Activated CD4-positive, alpha-beta T cell treated with anti-CD3 and anti-CD28 coated beads, Interleukin-2, amount 50 U/mL, for 24 hours (primary cell): ENCODE measurements around the gene CELF4.

ENCODE experiments used
- DNase-seq, 2 donors: peaks; one replicate each; pipeline ENCODE4 v3.0.0-alpha.2; 2020; ENCODE audit warnings: low read depth in 1 of 2, low spot score in 1 of 2

CELF4 gene

DNA sequence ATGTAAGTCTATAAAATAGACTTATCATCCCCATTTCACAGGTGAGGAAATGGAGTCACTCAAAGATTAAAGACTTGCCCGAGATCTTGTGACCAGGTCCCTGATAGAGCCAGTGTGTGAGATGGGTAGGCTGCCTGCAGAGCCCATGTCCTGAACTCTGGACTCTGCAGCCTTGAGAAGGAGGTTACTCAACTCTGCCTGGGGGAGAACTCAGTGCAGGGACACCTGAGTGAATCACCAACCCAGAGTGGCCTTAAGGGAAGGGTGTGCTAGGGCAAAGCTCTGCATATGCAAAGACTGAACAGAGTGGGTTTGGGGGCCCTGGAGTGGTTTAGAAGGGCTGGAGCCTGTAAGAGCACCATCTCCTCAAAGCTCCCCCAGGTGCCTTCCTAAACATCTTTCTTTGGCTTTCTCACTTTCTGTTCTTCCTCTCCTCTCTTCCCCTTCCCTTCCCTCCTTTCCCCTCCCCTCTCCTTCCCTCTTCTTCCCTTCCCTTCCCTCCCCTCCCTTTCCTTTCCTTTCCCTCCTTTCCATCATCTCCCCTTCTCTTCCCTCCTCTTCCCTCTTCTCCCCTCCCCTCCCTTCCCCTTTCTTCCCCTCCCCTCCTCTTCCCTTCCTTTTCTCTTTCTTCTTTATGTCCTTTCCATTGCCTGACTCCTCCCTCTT is 67.6 kb downstream of the CELF4 start:
- DNase-seq: no peak

DNA sequence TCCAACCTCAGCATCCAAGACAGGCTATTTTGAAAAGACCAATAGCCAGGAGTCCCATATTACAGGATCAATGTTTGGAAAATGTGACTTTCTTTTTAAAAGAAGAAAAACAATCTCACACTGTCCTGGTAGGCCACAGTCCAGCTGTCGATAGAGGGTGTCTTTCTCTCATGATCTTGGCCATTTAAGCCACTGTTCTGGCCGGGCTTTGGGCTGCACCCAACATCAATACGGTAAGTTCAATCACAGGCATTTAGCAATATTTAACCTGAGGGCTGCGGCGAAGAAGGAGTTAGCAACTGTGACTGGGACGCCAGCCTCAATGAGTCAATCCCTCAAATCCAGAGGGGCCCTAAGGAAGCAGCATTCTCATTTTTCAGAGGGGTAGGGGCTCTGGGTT is 69.0 kb downstream of the CELF4 start:
- DNase-seq: no peak

DNA sequence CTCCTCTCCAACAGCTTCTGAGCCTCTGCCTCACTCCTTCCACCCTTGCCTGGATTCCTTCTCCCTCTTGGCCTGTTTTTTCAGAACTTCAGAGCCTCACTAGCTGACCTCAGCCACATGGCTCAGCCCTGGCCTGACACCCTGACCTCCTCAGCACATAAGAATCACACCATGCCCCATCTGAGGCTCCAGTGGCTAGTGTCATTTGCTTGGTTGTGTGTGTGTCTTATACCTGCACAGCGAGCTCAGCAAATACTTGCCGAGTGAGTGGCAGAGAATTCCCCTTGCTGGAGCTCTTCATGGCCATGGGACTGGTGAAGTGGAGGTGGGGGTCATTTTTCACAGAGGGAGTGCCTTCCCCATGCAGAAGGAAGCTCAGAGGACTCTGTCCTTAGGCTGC is 70.2 kb downstream of the CELF4 start:
- DNase-seq: no peak

DNA sequence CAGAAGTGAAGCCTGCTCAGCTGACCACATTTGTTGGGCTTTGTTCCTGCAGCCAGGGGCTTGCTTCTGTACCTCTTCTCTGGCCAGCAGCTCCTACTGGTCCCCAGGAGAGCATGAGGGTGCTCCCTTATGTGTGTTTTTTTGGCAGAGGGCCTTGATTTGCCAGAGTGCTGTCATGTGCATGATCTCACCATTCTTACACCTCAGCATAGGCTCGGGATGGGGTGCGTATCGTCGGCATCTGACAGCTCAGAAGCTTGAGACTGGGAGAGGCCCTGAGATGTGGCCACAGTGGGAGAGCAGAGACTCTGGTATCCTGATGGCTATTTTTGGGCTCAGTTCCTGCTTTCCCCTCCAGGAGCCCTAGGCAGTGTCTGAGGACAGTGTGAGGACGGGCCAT is 71.2 kb downstream of the CELF4 start:
- no peak for DNase-seq

DNA sequence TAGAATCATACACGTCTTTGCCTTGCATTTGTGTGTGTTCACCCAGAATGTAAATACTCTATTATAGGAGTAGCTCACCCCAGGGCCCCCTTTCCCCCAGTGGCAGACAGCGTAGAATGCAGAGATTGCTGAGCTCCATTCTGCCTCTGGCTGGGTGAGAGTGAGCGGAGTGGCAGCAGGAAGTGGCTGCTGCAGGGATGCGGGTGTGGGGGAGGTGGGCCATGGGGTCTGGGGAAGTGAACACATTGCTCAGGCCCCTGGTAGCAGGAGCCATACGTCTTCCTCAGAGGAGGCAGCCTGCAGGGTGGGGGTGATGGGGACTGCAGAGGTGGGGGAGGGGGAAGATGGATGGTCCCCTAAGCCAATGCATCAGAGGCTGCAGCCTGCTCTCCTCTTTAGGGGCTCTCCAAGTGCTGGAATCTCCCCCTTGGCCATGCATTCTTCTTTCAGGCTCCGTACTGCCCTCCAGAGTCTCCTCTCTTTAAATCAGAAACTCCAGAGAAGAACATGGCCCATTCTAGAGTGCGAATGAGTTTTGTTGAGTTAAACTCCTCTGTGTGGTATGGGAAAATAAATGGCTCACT is 72.2 kb downstream of the CELF4 start:
- no peak for DNase-seq

DNA sequence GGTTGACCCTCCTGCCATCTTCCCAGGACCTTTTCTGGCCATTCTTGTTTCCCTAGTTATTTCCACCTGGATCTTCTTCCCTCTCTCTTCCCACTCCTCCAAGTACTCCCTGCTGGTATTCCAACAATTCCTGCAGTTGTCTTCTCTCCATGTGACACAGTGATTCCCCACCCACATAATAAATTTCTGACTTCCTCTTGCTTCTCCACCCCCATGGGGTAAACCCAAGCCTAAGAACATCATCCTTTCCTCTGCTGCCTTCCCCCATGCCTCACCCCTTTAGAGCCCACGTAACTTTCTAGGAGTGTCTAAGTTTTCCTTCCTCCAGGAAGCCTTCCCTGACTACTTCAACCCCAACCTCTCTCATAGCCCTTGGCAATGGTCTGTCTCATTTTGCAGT is 72.6 kb downstream of the CELF4 start:
- no peak for DNase-seq

DNA sequence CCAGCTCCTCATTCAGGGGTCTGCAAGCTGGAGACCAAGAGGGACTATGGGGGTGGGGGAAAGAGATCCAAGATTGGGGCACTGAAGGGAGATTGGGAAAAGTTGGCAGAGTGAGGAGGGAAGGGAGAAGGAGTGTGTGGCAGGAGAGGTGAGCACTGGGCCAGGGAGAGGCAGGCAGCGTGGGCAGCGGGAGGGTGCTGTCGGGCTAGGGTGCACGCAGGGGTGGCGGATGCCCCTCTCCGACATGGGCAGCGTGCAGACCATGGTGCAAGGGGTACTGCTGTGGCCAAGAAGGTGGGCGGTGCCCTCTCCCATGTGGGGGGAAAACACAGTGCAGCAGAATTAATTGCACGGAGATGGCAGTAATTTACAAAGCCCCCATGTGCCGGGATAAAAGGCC is 74.1 kb downstream of the CELF4 start:
- no peak for DNase-seq

DNA sequence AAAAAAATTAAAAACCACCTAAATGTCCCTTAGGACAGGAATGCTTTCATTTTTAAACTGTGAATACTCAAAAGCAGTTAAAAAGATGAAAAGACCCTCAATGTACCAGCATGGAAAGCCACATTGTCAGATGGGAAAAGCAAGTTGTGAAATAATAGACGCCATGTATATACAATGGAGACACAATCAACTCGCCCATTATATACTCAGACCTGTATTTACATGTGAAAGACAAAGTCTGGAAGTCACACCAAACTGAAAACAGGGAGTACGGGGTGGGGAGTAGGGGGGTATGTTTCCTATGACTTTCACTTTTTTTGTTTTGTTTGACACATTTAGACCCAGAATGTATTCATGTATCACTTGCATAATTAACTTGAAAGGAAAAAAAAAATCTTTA is 75.6 kb downstream of the CELF4 start:
- DNase-seq: no peak

DNA sequence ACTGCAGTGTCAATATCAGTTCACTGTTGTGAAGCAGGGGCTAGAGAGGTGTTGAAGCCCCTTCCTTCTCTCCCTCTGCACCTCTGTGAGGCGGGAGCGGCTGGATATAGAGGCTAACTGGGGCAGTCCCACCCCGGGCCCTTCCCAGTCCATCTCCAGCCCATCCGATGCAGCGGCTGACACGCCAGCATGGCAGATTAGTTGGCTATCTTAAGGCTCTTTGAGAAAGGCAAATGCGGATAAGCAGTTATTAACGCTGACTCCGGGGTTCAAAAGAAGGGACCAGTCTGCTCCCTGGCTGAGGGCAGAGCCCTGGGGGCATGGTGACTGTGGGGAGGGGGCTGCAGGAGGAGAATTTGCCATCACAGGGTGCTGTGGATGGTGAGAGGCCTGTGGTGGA is 76.6 kb downstream of the CELF4 start:
- DNase-seq: no peak

DNA sequence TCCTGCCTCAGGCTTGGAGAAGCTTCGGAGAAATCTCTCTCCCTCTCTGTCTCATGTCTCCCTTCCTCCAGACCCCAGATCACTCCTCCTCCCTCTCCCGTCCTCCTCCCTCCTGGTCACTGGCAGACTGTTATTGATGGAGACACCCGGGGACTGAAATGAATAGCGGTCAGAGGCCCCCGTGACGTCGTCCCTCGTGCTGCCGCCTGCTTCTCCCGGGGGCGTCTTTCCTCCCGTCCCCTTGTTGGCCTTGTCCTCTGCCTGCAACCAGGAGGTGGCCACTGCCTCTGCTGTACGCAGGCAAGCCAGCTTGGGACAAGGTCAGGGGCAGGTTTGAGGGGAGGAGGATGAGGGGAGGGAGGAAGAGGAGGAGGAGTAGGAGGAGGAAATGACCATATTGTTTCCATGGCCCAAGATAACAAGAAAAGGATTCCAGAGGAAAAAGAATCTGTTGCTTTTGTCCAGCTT is 78.2 kb downstream of the CELF4 start:
- DNase-seq: no peak

DNA sequence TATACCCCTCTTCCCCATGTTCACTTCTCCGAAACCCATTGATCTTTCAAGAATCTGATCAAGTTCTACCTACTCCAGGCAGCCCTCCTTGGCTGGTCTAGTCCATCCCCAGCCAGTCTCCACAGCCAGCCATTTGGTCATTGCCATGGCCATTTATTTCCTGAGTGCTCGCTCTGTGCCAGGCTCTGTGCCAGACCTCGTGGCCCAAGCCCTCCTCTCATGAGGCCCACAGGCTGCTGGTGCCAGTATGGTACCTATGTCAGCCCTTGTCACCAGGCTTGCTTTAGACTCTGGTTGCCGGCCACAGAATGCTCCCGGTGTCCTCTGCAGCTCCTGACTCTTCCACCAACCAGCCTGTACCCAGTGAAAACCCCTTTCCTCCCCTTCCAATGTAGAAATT is 78.8 kb downstream of the CELF4 start:
- DNase-seq: no peak

DNA sequence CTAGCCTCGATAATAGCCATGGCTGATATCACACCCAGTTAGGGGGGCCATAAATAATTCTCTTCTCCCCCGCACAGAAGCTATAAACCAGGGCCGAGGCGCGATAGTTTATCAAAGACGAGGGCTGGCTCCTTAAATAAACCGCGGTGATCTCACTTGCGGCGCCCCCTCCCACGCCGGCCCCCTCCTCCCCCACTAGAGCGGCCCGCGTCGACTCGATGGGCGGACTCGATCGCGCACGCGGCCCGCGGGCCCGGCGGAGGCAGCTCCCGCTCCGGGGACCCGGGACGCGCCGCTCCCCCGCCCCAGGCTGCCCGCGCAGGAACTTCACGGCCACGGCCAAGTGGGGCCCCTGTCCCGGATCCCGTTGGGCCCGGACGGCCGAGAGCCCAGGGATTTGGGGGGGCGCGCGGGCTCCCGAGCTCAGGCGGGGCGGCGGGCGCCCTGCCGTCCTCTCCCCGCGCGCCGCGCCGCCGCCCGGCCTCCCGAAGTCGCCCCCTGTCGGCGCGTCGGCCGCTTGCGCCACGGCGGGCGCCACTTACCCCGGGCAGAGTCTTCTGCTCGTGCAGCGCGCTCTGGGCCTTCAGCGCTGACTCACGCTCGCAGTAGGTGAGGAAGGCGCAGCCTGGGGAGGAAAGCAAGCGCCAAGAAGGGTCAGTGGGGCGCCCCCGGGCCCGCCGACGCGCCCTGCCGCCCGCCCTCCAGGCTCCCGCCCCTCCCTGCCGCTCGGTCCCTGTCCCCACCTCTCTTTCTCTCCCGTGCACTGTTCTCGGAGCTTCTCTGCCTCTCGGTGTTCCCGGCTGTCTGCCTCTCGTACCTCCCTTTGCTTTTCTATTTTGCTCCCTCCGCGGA is 80.4 kb downstream of the CELF4 start:
- no peak for DNase-seq

DNA sequence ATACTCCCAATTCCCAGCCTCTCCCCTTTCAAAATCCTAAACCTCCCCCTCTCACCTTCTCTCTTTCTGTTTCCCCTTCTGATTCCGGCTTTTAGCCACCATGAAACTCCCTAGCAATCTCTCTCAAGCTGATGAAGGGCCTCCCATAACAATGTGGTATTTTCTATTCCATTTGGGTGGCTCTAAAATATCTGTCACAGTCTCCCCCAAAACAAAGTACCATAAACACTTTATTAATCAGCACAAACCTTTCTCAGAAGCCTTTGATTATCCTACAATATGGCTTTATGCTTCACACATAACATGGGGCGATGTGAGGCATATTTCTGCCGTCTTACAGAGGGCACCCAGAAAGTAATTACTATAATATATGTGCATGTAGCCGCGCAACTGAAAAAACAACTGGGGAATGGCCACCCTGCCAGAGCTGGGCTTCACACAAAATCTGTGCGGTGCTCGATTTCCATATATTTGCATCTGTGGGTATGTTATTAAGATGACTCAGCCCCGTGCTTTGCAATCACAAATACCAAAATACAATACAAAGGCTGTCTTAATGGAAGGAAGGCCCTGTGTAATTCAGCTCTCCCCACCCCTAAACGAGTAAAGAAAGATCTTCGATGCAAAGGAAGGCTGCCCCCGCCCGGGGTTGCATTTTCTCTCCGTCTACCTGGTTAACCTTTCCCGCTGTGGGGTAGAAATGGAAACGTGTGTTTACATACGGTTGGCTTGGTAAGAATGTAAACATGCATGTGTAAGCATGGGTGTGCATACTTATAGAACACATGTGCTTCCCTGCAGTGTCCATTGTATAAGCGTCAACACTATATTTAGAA is 81.4 kb downstream of the CELF4 start:
- no peak for DNase-seq

DNA sequence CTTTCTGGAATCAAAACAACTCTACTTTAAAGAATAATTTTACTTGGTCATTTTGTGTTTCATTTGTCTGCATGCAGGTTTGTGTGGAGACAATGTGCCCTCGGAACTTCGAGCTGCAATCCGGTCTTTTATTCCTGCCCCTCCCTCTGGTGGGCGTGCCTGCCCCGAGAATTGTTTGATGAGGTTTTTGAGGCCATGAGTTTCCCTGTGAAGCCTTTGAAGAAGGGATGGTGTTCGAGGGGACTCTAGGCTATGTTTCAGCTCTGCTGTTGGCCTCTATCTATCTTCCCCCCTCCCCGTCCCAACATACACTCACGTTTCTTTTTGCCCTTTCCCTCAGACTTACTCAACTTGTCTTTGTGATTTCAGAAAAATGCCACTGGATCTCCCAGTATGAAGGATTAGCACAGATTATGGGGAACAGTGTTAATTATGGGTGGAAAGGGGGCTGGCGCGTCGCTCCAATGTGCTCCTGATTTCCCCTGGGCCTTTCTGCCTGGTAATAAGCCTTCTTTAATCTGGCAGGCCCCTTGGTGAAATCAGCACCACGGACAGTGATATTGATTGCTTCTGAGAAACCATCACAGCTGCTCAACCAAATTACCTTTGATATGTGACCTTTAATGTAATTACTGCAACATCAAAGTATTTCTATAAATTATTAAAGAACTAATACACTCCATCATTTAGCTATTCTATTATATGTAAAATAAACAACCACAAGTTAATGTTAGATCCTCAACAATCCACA is 82.2 kb downstream of the CELF4 start:
- no peak for DNase-seq

DNA sequence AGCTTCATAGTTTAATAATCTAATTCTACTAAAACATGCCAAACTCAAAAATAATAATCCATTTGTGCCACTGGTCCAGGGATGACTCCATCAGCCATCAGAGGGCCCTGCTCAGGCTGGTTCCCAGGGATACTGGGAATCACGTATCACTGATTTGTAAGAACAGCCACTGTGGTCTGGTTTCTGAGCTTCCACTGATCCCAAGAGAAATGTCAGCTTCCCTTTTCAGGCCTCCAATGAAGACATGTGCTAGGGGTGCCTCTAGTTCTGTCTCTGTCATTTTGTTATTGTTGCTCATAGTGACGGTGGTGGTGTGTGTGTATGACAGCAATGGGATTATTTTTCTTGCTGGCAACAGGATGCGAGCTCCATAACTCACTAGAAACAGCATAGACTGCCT is 83.2 kb downstream of the CELF4 start:
- no peak for DNase-seq

DNA sequence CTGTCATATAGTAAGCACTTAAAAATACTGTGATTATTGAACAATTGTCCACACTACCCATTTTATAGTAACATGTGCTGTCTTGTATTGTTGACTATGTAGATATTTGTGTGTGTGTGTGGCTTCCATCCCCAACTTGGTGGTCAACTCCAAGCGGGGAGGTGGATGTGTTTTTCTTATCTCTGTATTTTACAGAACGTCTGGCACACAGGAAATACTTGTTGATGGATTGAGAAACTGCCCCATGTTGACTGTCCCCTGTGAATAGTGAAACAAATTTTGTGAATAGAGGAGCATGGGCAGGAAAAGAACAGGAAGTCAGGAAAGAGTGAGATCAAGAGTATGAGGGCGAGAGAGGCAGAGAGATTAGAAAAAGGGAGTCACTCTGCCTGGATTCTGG is 83.6 kb downstream of the CELF4 start:
- DNase-seq: no peak

DNA sequence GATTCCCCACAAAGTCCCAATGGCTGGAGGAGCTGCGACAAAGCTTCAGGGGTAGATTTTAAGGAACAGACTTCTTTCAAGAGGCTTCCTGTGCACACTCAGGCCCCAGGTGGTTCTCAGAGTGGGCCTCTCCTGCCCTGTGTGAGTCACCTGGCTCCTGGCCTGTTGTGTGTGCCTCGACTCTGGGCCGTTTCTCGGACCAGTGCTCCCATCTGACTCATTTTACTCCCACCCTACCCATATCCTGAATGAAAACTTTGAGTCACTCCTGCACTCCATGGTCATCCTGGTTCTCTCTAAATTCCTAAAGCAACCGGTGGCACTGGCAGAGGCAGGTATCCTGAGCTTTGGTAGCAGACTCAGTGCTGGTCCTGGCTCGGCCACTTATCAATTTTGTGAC is 84.1 kb downstream of the CELF4 start:
- no peak for DNase-seq

DNA sequence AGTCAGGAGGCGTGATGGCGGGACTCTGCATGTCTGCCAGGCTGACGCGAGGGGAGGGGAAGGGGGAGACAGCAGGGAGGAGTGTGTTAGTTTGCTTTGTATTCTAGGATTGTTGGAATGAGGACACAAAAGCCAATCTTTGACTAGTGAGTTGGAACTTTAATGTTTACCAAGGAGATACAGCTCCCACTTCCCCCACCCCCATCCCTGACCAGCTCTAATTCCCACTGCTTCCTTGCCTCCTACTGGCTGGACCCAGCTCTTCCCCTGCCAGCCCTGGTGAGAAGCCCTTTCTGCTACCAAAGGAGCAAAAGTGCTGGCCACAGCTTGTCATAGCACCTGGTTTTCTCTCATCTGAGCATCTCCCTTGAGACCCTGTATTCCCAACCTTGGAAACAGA is 84.5 kb downstream of the CELF4 start:
- DNase-seq: no peak

DNA sequence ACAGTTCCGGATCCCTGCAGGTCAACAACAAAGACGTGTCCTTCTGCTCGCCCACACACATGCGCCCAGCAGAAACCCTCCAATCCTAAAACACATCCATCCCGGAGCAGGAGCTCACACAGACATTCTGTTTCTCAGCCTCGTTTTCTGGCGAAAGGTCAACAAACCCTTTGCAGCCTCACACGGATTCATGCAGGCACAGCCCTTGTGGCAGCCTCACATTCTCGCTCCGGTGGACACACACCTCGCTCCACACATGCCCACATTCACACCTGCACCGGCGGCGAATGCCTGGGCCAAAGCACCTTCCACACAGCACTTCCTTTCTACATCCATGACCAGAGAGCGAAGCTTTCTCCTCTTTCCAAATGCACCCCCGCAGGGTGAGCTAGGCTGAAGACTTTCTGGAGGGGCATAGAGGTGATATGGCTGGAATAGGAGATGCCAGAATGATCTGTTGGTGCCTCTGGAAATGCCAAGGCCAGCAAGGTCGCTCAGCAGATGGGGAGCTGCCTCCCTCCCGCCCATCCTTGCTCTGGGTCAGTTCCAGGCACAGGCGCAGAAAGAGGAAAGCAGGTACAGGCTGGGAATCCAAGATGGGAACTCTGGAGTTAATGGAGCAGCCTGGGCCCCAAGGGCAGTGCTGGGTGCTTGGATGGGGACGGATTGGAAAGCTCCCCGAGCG is 88.8 kb downstream of the CELF4 start:
- no peak for DNase-seq

DNA sequence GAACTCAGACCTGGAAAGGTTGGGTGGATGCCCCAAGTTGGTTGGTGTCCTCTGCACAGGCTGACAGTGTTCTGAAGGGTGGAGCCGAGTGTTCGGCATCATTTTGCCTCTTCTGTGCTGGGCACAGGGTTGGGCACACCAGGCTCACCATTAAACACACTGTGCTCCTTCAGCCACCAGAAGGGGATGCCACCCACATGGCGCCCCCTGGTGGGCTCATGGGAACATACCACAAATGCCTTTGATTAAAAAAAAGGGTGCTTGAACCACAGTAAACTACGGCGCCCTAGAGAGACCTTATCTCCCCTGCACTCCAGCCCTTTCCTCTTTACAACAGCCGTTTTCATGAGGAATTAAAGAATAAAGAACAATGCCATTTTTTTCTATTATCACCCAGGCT is 89.4 kb downstream of the CELF4 start:
- DNase-seq: no peak
